HG03460 (cell line): ENCODE results near the gene ABCA2.

Source experiments
- ATAC-seq: cut with Tn5 transposase; IDR thresholded peaks from one replicate; pipeline ENCODE4 v1.9.1; 2021; ENCODE audit not compliant: unreplicated experiment

The ABCA2 gene

DNA sequence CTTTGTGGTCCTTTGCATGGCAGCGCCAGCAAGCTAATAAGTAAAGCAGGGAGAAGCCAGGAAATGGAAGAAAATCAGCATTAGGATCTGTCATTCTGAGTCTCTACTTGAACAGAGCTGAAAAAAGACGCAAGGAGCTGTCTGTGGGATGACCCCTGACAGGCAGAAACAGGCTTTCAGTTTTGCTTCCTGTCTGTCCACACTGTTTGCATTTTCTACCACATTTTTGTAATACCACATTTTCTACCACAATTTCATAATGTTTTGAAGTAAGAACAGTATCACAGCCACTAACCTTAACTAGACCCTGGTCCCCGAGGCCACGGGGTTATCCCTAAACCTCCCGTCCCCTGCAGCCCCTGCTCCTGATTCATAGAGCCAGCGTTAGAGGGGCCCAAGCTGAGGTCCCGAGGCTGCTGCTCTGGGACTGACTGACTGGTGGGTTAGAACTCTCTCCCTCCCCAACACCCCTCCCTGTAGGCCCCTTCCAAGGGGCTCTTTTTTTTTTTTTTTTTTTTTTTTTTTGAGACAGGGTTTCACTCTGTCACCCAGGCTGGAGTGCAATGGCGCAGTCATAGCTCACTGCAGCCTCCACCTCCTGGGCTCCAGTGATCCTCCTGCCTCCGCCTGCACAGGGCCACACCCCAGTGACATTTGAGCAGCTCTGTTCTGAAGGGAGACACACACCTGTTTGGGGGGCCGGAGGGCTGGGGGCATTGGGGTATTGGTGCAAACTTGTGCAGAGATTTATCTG is 27.7 kb downstream of the ABCA2 start:
- ATAC-seq = peak; percentile 64

DNA sequence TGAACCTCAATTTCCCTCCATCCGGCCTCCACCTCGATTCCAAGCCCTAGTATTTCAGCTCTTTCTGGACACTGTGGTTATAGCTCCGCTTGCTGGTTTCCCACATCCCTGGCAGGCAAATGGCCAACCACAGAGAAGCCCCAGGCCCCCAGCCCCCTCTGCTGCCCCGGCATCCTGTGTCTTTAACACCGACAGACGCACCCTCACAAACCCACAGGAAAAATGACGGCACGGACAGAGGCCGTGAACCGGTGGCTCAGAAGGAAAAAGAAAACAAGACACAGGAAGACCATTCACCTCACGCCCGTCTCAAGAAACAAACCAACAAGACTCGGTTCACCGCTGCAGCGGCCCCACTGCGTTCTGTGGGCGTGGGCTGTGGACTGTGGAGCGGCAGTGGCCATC is 30.2 kb downstream of the ABCA2 start:
- no peak for ATAC-seq

DNA sequence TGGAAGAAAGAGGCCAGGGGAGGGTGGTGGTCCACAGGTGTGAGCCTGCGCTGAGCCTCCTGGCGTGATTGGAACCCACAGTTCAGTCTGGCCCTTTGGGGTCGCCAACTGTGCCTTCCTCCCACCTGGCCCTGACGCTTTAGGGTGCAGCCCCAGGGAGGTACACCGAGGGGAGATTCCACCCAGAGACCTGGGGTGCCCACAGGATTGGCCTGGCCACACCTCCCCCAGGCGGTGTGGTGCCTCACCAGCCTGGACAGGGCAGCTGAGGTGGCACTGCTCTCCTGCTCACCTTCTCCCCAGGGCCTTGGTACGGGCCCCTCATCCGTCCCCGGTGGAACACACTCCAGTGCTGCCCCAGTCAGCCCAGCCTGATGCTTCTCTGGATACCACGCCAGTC is 30.7 kb downstream of the ABCA2 start:
- no peak for ATAC-seq

DNA sequence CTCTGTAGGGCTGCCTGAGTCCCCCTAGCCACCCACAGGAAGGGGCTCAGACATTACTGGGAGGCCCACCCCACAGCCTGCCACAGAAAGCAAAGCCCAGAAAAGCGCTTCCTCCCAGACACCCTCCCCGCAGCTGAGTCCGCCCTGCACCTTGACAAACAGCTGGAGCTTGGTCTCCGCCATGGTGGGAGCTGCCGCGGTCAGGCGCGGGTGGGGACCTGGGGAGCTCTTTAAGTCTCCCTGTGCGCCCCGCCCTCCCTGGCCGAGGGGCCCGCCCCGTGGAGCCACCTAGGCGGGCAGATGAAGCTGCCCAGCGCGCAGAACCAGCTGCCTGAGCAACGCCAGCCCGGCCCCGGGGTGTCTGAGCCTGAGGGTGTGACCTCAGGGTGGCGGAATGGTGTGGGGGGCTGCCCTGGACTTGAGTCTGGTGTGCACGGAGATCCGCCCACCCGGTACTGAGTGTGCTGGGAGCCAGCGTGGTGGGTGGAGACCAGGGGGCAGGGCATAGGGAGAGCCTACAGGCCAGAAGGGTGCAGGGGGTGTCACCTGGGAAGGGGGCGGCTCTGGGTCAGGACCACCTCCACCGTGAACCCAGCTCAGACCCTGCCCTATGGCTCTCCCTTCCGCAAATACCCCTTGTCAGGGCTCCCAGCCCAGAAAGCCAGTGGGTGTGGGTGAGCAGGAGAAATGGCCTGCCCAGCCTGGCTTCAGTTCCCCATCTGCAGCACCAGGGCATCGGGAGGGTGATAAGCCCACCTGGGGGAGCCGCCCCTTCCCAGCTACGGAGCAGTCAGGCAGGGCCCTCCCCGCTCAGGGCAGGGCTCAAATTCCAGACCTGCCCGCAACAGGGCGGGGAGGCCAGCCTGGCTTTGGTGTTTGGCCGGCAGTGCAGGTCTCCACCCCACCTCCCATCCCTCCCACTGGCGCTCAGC is 31.4 kb downstream of the ABCA2 start, which contains the start of gene CLIC3:
TSS of gene CLIC3 (minus strand) at position 208 of the 932 bp plus-strand sequence. CDS start at position 183, 25 bp downstream.
- ATAC-seq = no peak

DNA sequence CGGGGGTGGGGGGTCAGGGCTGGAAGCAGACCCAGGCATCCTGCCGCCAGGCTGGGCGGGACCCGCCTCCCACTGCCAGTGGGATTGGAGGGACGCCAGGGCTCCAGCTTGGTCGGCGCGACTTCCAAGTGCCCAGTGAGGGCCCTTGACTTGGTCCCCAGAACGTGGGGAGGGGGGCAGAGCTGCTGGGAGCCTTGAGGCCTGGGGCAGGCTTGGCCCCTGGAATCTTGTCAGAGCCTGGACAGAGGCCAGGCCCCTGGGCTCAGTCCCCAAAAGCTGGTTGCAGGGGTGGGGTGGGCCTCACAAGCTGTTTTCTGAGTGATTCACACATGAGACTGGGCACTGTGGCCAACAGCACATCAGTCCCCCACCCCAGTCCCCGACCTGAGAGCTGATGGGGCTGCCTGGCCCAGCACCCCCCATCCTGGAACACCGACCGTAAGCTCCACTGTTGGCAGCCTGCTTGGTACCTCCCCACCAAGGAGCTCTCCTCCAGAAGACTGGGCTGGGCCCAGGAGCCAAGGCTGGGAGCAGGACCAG is 32.2 kb downstream of the ABCA2 start:
- no peak for ATAC-seq

DNA sequence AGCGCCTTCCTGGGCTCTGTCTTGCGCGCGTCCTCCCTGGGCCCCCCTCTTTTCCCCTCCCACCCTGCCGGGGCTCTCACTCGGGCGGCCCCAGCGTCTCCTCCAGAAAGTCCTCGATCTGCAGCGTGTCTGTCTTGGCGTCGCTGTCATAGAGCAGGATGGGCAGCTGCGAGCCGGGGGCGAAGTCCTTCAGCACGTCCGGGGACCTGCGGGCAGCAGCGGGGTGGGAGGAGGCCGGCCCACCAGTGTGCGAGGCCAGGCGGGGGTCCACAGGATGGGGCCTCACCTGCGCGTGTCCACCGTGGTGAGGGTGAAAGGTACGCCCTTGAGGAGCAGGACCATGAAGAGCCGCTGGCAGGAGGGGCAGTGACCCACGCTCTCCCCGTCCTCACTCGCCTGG is 32.7 kb downstream of the ABCA2 start:
- ATAC-seq = no peak

DNA sequence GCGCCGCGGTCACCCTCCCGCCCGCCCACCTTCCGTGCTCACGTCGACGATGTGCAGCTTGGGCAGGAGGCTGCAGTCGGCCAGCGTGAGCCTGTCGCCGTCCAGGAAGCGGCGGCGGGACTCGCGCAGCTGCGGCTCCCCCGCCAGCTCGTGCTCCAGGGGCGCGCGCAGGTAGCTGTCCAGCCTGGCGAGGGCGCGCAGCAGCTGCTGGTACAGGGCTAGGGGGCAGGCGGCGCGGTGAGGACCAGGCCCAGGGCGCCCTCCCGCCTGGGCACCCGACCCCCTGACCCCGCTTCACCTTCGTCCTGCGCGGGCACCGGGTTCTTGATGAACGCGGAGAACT is 33.2 kb downstream of the ABCA2 start:
- no peak for ATAC-seq

DNA sequence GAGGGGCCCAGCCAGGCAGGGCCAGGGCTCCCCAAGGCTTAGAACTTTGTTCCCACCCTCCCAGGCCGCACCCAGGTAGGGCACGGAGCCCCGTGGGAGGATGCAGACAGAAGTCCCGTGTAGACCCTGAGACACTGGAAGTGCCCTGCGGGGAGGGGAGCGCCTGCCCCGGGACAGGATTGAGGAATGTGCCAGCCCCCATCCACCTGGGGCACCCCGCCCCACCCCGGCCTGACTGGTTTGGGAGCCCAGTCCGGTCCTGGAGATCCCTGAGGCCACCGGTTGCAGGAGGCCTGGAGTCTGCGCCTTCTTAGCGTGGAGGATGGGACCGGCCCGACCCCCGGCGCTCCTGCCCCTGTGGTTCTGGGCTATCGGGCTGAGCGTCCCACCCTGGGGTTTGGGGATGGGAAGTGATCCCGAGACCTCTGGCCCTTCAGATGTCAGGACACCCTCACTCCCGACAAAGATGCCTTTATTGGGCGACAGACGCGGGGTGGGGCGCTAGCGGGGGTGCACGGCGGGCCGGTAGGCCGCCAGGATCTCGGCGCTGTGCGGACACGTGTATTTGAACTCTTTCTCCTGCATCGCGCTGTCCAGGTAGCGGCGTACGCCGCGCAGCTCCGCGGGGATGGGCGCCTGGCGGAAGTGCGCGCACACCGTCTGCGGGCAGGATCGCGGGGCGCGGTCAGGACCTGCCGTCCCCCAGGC is 33.7 kb downstream of the ABCA2 start:
- ATAC-seq = no peak

DNA sequence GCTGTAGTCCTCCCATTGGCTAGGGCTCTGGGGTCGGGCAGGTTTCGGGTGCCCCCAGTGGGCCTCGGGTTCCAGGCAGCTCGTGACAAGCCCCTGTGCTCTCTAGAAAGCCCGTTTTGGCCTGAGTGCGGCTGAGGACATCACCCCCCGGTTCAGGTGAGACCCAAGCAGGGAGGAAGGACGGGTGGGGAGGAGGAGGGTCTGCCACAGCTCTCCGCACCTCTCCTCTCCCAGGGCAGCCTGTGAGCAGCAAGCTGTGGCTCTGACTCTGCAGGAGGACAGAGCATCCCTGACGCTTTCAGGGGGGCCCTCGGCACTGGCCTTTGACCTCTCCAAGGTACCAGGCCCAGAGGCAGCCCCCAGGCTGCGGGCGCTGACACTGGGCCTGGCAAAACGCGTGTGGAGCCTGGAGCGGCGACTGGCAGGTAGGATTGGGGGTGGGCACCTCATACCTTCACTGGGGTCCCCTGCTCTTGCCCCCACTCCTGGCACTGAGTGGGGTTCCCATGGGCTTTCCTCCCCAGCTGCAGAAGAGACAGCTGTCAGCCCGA is 35.1 kb downstream of the ABCA2 start:
- ATAC-seq = no peak

DNA sequence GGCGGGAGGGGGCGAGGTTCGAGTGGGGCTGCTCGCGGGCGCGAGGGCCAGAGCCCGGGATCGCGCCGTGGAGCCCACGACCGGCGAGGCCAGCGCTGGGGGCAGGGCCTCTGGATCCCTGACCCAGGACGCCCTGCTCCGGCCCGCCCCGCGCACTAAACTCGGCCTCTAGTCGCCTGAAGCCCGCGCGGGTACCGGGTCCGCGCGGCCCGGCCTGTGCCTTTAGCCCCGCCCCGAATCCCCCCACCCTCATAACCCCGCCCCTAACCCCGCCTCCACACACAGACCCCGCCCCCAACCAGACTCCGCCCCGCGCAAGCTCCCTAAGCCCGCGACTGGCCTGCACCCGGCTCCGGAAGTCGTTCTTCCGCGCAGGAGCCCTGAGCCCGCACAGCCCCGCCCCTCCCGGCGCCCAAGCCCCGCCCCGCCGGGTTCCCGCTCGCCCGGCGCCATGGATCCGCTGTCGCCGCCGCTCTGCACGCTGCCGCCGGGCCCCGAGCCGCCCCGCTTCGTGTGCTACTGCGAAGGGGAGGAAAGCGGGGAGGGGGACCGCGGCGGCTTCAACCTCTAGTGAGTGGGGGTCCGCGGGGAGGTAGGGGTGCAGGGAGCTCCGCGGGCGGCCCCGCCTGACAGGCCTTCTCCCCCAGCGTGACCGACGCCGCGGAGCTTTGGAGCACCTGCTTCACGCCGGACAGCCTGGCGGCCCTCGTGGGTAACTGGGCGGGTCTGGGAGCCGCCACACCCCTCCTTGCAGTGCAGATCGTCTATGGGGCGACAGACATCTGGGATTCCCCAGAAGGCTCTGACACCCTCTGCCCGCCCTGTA is 35.8 kb downstream of the ABCA2 start, which contains the start of gene PAXX:
TSS of gene PAXX (plus strand) at position 430 of the 826 bp plus-strand sequence. CDS start at position 452, 22 bp downstream.
- peak; percentile 77 for ATAC-seq

DNA sequence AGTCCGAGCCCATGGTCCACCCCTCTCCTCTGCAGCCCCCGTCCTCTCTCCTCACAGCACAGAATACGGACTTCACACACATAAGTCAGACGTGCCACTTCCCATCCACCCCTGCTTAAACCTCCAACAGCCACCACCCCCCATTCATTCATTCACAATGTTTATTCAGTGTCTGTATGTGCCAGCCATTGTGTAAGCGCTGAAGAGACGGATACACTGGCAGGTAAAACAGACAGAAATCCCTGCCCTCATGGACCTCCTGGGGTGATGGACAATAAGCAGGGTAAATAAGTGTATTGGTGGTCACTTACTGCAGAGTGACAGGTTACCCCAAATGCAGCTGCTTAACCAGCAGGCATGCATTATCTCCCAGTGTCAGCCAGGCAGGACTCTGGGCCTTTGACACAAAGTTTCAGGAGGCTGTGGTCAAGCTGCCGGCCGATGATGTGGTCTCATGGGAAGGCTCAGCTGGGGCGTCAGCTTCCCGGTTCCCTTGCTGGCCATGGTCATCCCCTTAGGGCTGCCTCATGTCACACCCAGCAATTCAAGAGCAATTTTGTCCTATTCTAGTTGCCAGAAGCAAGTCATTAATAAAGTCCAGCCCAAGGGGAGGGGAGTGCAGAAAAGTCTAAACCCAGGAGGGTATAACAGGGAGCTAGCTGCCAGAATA is 37.7 kb downstream of the ABCA2 start:
- ATAC-seq = no peak

DNA sequence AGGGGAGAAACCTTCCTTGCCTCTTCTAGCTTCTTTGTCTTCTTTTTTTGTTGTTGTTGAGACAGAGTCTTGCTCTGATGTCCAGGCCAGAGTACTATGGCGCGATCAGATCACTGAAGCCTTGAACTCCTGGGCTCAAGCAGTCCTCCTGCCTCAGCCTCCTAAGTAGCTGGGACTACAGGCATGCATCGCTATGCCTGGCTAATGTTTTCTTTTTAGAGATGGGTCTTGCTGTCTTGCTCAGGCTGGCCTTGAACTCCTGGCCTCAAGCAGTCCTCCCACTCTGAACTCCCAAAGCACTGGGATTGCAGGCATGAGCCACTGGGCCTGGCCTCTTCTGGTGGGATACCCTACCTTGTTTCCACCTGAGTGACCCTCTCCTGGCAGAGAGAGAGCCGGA is 39.2 kb downstream of the ABCA2 start:
- ATAC-seq = no peak

DNA sequence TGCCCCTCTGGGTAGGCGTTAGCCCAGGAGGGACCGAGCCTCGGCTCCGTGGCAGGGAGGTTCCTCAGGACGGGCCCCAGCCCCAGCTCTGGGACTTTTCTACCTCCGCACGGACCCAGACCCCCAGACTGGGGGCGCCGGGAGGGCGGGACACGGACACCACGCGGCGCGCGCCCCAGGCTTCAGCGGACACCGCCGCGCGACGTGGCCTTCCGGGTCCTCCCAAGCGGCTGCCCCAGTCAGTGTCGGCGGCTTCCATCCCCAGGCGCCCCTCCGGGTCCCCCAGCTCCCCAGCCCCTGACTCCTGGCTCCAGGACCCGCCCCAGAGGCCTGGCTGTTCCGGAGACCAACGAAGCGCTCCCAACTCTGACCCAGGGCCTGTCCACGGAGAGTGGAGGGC is 42.2 kb downstream of the ABCA2 start:
- ATAC-seq = no peak

DNA sequence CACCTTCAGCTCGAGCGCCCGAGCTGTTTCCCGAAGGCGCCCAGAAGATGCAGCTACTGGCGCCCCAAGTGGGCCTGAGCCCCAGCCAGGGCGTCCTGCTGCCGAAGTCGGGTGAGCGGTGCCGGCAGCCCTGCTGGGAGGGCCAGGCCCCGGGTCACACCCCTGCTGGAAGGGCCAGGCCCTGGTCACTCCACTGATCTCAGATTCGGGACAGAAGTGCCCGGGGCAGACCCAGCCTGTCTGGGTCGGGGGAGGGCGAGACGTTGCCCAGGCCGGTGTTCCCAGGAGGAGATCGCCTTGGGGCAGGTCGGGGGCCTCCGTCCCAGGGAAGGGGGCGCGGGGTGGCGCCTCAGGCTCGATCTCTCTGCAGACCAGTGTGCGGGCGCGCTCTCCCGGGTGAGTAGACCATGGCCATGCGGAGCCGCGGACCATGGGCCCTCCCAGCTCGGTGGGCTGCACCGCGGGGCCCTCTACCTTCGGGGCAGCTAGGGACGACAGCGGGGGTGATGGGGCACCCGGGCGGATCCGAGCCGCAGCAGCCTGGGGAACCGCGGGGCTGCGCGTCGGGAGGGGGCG is 42.9 kb downstream of the ABCA2 start:
- no peak for ATAC-seq

DNA sequence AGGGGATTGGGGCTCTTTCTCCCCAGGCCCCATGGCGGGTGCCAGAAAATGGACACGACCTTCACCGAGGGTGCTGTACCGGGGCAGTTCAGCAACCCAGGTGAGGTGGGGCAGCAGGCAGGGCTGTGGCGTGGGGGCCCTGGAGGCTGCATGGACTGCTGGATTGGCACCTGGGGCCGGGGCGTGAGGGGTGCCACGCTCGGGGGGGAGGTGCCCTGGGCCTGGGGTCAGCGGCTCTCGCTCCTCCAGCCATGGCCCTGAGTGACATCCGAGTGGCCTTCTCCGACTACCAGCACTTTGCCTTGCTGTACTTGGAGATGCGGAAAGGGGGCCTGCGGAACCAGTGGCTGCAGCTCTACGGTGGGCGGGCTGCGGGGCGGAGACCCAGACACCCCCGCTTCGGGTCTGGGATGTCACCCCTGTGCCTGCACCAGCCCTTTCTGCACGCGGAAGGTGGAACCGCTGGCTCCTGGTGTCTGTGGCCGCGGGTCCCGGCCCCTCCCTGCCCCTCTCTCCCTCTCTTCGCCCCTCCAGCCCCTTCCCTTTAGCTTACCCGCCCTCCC is 43.5 kb downstream of the ABCA2 start:
- no peak for ATAC-seq

DNA sequence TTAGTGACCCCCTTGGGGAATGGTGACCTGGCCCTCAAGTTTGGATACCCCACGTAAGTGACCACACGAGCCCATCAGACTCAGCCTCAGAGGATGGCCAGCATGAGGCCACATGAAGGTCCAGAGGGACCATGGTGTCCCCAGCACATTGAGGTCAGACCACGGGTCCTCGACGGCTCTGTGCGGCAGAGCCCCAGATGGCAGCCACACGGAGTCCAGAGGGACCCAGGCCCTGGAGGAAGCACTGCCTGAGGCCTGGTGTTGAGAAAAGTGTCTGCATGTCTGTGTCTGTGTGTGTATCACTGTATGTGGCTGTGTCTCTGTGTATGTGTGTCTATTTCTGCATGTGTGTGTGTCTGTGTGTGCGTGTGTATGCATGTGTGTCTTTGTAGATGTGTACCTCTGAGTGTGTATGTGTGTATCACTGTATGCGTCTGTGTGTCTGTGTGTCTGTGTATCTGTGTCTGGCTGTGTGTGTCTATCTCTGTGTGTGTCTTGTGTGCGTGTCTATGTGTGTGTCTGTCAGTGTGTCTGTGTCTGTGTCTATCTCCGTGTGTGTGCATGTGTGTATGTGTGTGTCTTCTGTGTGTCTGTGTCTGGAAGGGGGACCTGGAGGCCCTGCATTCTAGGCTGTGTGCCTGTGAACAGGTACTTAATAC is 44.3 kb downstream of the ABCA2 start:
- no peak for ATAC-seq

DNA sequence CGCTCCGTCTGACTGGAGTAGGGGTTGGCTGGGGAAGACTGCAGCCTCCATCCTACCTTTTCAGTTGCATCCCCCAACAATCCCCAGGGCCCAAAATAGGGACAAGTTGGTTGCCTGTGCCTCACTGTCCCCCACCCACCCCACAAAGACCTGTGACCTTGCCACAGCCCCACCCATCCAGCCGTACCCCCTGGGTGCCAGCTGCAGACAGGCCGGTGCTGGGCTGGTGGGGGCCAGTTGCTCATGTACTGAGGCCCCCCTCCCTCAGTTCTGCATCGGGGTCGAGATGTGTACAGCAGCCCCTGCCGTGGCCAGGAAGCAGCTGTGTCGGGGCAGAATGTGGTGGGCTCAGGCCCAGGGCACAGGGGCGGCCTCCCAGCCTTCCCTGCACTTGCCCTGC is 44.9 kb downstream of the ABCA2 start:
- no peak for ATAC-seq
